ENCODE results near the gene MPP1. TPM values are rescaled to one million over a fixed set of nuclear protein-coding genes. Genes with fewer than 3 reads are reported as not detected.

MPP1 gene
- total and polyA plus RNA-seq, 2 of the 8 experiments (the other 6 are each of a cell fraction or from before 2014, with no cell fraction given): 7.6 to 13.4 TPM

DNA sequence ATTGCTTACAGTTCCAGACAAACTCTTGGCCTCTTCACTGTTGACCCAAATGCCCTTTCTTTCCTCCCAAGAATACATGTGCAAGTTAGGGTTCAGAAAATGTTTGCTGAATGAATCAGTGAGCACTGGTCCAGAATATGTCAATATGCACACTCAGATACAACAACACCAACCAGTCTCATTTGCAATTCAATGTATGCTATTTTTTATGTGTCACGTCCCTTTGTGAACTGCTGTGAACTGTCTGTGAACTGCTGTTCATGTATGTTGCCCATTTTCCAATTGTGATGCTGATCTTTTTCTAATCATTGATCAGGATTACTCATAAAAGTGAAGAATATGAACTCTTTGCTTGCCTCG, 72.2 kb downstream of the MPP1 start:
- H2AK5ac ChIP-seq (ENCODE audit: low read depth, low read length): no peak overlapping the region
- no peak overlapping the region for H2BK20ac ChIP-seq (ENCODE audit: low read length)
- H2BK15ac ChIP-seq (ENCODE audit: low read length): no peak overlapping the region
- FAIRE-seq: no peak
- H3K56ac ChIP-seq (replicated peaks; ENCODE audit: insufficient read length, low read depth, low read length): no peak overlapping the region
- ChIA-PET CTCF (ENCODE audit: partially characterized antibody) (interaction anchor here (0.6 to 1.6 kb wide), 4 partner anchors 14 to 142 kb away, joined by 3 to 4 read pairs (median 3); no protein-coding TSS in a partner anchor), POLR2A (ENCODE audit: partially characterized antibody) (no interaction called here)
- no peaks in the 10 kb centered on the region for H4K20me1 ChIP-seq (replicated peaks in 1 of 2; ENCODE audit: control insufficient read depth in 1 of 2, insufficient read depth in 2 of 2, low read length in 2 of 2)
- H2BK120ac ChIP-seq (replicated peaks; ENCODE audit: low read depth, low read length): no peak overlapping the region
- 93% methylated on average over 1 of the region's 2 CpGs; no CpG with 5 or more reads in 1 of the 2 experiments for WGBS, 2 experiments (ENCODE audit: extremely low coverage in 1 of 2, insufficient coverage in 1 of 2, insufficient read length in 1 of 2, insufficient replicate concordance in 2 of 2, low coverage in 1 of 2, low lambda C conversion rate in 2 of 2, missing lambda C conversion rate in 1 of 2)
- no peak overlapping the region for H3K9ac ChIP-seq (replicated peaks in 1 of 4; ENCODE audit: extremely low read depth in 1 of 4, low read depth in 3 of 4, low read length in 3 of 4)
- H2BK12ac ChIP-seq (ENCODE audit: low read depth, low read length): no peak overlapping the region
- H3K79me2 ChIP-seq (ENCODE audit: control insufficient read depth in 1 of 2, insufficient read depth in 2 of 2, low read length in 2 of 2): no peaks in the 10 kb centered on the region
- no peak overlapping the region for H3K27ac ChIP-seq (ENCODE audit: low read depth, low read length)
- no peak overlapping the region for H4K5ac ChIP-seq (ENCODE audit: insufficient read length, low read depth, low read length)
- H3K23ac ChIP-seq (ENCODE audit: insufficient read length): no peak overlapping the region
- H3K18ac ChIP-seq (ENCODE audit: extremely low read depth, low read length): no peak overlapping the region
- no peak overlapping the region for H2BK5ac ChIP-seq (ENCODE audit: low read depth, low read length)
- H3K36me3 ChIP-seq (ENCODE audit: control insufficient read depth in 2 of 4, insufficient read depth in 4 of 4, low read length in 3 of 4): no peaks in the 10 kb centered on the region
- TF ChIP-seq, protein P1, sequence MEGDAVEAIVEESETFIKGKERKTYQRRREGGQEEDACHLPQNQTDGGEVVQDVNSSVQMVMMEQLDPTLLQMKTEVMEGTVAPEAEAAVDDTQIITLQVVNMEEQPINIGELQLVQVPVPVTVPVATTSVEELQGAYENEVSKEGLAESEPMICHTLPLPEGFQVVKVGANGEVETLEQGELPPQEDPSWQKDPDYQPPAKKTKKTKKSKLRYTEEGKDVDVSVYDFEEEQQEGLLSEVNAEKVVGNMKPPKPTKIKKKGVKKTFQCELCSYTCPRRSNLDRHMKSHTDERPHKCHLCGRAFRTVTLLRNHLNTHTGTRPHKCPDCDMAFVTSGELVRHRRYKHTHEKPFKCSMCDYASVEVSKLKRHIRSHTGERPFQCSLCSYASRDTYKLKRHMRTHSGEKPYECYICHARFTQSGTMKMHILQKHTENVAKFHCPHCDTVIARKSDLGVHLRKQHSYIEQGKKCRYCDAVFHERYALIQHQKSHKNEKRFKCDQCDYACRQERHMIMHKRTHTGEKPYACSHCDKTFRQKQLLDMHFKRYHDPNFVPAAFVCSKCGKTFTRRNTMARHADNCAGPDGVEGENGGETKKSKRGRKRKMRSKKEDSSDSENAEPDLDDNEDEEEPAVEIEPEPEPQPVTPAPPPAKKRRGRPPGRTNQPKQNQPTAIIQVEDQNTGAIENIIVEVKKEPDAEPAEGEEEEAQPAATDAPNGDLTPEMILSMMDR (IDR thresholded peaks at IDR 0.05; ENCODE audit: control extremely low read depth in 1 of 3, insufficient read depth in 1 of 3, low read depth in 1 of 3, low read length in 3 of 3): no peak
- TF ChIP-seq FOSL1 (IDR thresholded peaks at IDR 0.05; ENCODE audit: insufficient read depth, low read depth, low read length): no peak
- no peak for TF ChIP-seq SP4 (IDR thresholded peaks at IDR 0.05; ENCODE audit: low read length)
- no peak for TF ChIP-seq HDAC2 (IDR thresholded peaks at IDR 0.05; ENCODE audit: borderline replicate concordance in 1 of 2, low read depth in 2 of 2, low read length in 2 of 2)
- TF ChIP-seq ATF2 (IDR thresholded peaks at IDR 0.05; ENCODE audit: low read length): no peak
- no peak for TF ChIP-seq BRCA1 (IDR thresholded peaks at IDR 0.05; ENCODE audit: low read depth, low read length)
- TF ChIP-seq SRF (IDR thresholded peaks at IDR 0.05; ENCODE audit: low read depth, low read length): no peak
- TF ChIP-seq TAF1 (IDR thresholded peaks at IDR 0.05; ENCODE audit: low read depth, low read length): no peak
- no peak for TF ChIP-seq GABPA (IDR thresholded peaks at IDR 0.05; ENCODE audit: borderline replicate concordance, insufficient read depth, low read length)
- no peaks in the 10 kb centered on the region for H3K23me2 ChIP-seq (ENCODE audit: low read depth, low read length)
- H3K4me2 ChIP-seq (ENCODE audit: insufficient read depth in 1 of 2, low read depth in 2 of 2, low read length in 2 of 2): no peak overlapping the region
- H3K4me3 ChIP-seq (ENCODE audit: extremely low read depth in 1 of 4, insufficient read depth in 2 of 4, low read depth in 3 of 4, low read length in 4 of 4): no peak overlapping the region
- H4K8ac ChIP-seq (ENCODE audit: extremely low read depth, insufficient read depth, low read length): no peak overlapping the region
- H2AFZ ChIP-seq (ENCODE audit: low read length): no peak overlapping the region
- H4K91ac ChIP-seq (replicated peaks; ENCODE audit: insufficient read length, low read length): no peak overlapping the region
- no peaks in the 10 kb centered on the region for H3K4me1 ChIP-seq (replicated peaks in 1 of 4; ENCODE audit: control insufficient read depth in 3 of 4, insufficient read depth in 4 of 4, low read length in 3 of 4)
- H3K14ac ChIP-seq (ENCODE audit: insufficient read length): no peak overlapping the region
- no peaks in the 10 kb centered on the region for H3K9me3 ChIP-seq (ENCODE audit: insufficient read depth in 2 of 2, low read depth in 1 of 2, low read length in 1 of 2)
- no peak for DNase-seq (ENCODE audit: low read depth in 1 of 2, low spot score in 2 of 2)
- H3K27me3 ChIP-seq (replicated peaks in 1 of 4; ENCODE audit: control insufficient read depth in 3 of 4, extremely low read depth in 1 of 4, insufficient read depth in 3 of 4, low read length in 3 of 4): no peaks in the 10 kb centered on the region
- H3K4ac ChIP-seq (replicated peaks; ENCODE audit: insufficient read length, low read depth, low read length): no peak overlapping the region
- no peaks in the 10 kb centered on the region for H3K79me1 ChIP-seq (ENCODE audit: low read depth, low read length)

Measured in H1 (cell line).